Endothelial cell of umbilical vein (primary cell): ENCODE results near the gene CACNB4. TPM values are rescaled to one million over a fixed set of nuclear protein-coding genes. Genes with fewer than 3 reads are reported as not detected.

Experiments used
- BruUV-seq: library from RNA; stranded (reverse); fragments of 400-500 nt; replicated peaks from 2 replicates; lab custom pipeline; 2021; lab: Mats Ljungman, UMichigan
- CTCF ChIA-PET: fragments of 300-600, 350-600 bp; sonication (Branson Sonifier 250); formaldehyde crosslinking; loops from one replicate; lab custom pipeline; 2021; ENCODE audit warnings: antibody characterized with exemption, inconsistent platforms; lab: Charles Lee
- POLR2A ChIA-PET: fragments of 300-600, 350-600 bp; sonication (Branson Sonifier 250); formaldehyde crosslinking; loops from one replicate; lab custom pipeline; 2021; ENCODE audit warnings: antibody characterized with exemption, inconsistent platforms; lab: Charles Lee
- DNase-seq: peaks from one replicate; pipeline ENCODE4 v3.0.0-alpha.2; 2011; ENCODE audit warnings: low read depth, low spot score
- FAIRE-seq: peaks from 2 replicates; lab custom pipeline; 2011; peaks lifted over from hg19 to GRCh38; lab: Jason Lieb, UNC
- H2AFZ ChIP-seq: 2 replicates; pipeline ENCODE4 v1.6.0; 2012; ENCODE audit warnings: low read depth, low read length, control low read depth, inconsistent platforms
- H3K27ac ChIP-seq: 2 replicates; pipeline ENCODE4 v1.5.1; 2011; ENCODE audit warnings: low read depth, mild to moderate bottlenecking, control low read depth, low read length, moderate library complexity; ENCODE audit not compliant: insufficient read depth
- H3K27me3 ChIP-seq, 2 experiments: 2 replicates each; pipeline versions ENCODE4 v1.6.0 to v1.6.1; 2011; ENCODE audit warnings: low read length in 2 of 2, mixed read lengths in 1 of 2; ENCODE audit not compliant: control insufficient read depth in 2 of 2, insufficient read depth in 2 of 2
- H3K36me3 ChIP-seq, 2 experiments: 2 replicates in 1 of 2; 3 replicates in 1 of 2; pipeline ENCODE4 v1.5.1; 2011; ENCODE audit warnings: low read length in 2 of 2, mild to moderate bottlenecking in 1 of 2, moderate library complexity in 1 of 2; ENCODE audit not compliant: control insufficient read depth in 2 of 2, insufficient read depth in 2 of 2; ENCODE audit errors: extremely low read depth in 1 of 2
- H3K4me1 ChIP-seq: 3 replicates; pipeline ENCODE4 v1.5.1; 2011; ENCODE audit warnings: mild to moderate bottlenecking, low read length; ENCODE audit not compliant: control insufficient read depth, insufficient read depth; ENCODE audit errors: extremely low read depth
- H3K4me2 ChIP-seq: 2 replicates; pipeline ENCODE4 v1.6.1; 2011; ENCODE audit warnings: low read length, control low read depth, mixed read lengths; ENCODE audit not compliant: insufficient read depth
- H3K4me3 ChIP-seq, 3 experiments: fragments of 200-600 bp in 1 of 3; sonication (generic), shearing (Covaris generic) in 1 of 3; replicated peaks in 1 of 3; 2 replicates each; pipeline ENCODE4 v1.5.1; 2011 to 2016; ENCODE audit warnings: control low read depth in 3 of 3, low read length in 3 of 3, mild to moderate bottlenecking in 2 of 3, inconsistent platforms in 1 of 3, low read depth in 1 of 3, moderate library complexity in 1 of 3; ENCODE audit not compliant: insufficient read depth in 1 of 3
- H3K79me2 ChIP-seq: 2 replicates; pipeline ENCODE4 v1.6.0; 2012; ENCODE audit warnings: low read length, inconsistent platforms; ENCODE audit not compliant: control insufficient read depth, insufficient read depth
- H3K9ac ChIP-seq: replicated peaks from 2 replicates; pipeline ENCODE3; 2011; ENCODE audit warnings: low read length, control low read depth; ENCODE audit not compliant: insufficient read depth; ENCODE audit errors: extremely low read depth
- H3K9me1 ChIP-seq: replicated peaks from 3 replicates; pipeline ENCODE4 v1.6.0; 2011; ENCODE audit warnings: mild to moderate bottlenecking, low read length; ENCODE audit not compliant: control insufficient read depth, insufficient read depth; ENCODE audit errors: extremely low read depth
- H3K9me3 ChIP-seq: replicated peaks from 2 replicates; pipeline ENCODE4 v1.5.1; 2012; ENCODE audit warnings: low read length, inconsistent platforms; ENCODE audit not compliant: control insufficient read depth, insufficient read depth
- H4K20me1 ChIP-seq: replicated peaks from 2 replicates; pipeline ENCODE3; 2011; ENCODE audit warnings: mild to moderate bottlenecking, low read length; ENCODE audit not compliant: control insufficient read depth, insufficient read depth; ENCODE audit errors: extremely low read depth
- EZH2 ChIP-seq: IDR thresholded peaks from 2 replicates; pipeline ENCODE4 v1.6.1; 2012; ENCODE audit warnings: borderline replicate concordance, low read depth, mild to moderate bottlenecking, moderate library complexity, low read length, inconsistent platforms; ENCODE audit not compliant: severe bottlenecking
- FOS ChIP-seq: IDR thresholded peaks from 2 replicates; pipeline ENCODE4 v1.6.1; 2011; ENCODE audit warnings: mild to moderate bottlenecking, low read length, moderate library complexity, borderline replicate concordance; ENCODE audit not compliant: insufficient read depth
- GATA2 ChIP-seq: IDR thresholded peaks from 2 replicates; pipeline ENCODE4 v1.7.0; 2011; ENCODE audit warnings: low read depth, mild to moderate bottlenecking, moderate library complexity, mixed read lengths, low read length; ENCODE audit not compliant: insufficient read length, insufficient read depth
- JUN ChIP-seq: IDR thresholded peaks from 2 replicates; pipeline ENCODE4 v1.6.1; 2011; ENCODE audit warnings: borderline replicate concordance, low read depth; ENCODE audit not compliant: insufficient read length, insufficient read depth
- MYC ChIP-seq: IDR thresholded peaks from one replicate; pipeline ENCODE4 v1.6.1; 2011; ENCODE audit warnings: mild to moderate bottlenecking, low read depth, low read length
- POLR2A ChIP-seq: IDR thresholded peaks from 2 replicates; pipeline ENCODE4 v1.6.1; 2012; ENCODE audit warnings: low read depth, mild to moderate bottlenecking, control low read depth, low read length
- POLR2AphosphoS5 ChIP-seq: IDR thresholded peaks from 2 replicates; pipeline ENCODE4 v1.6.1; 2012; ENCODE audit warnings: low read depth, mild to moderate bottlenecking, control low read depth, low read length, moderate library complexity; ENCODE audit not compliant: insufficient read depth
- dilution Hi-C: fragments of 300-500 bp; cut with MboI; formaldehyde crosslinking; loops from one replicate; pipeline ENCODE4 v1.15.0; 2019; ENCODE audit warnings: low sequenced_read_pairs; ENCODE audit not compliant: extremely low pct_ligation_motif_present
- intact Hi-C: fragments of 100-400 bp; cut with micrococcal nuclease; formaldehyde crosslinking; loops from one replicate; pipeline ENCODE4 v1.10.0; 2022
- polyA plus RNA-seq, 4 experiments: library from polyadenylated mRNA; depleted of rRNA in 3 of 4; stranded (reverse) in 3 of 4; unstranded in 1 of 4; fragments of >200 nt; gene quantifications; 2 replicates each; pipeline versions ENCODE4 v1.2.1 to v1.2.3, GENCODE V29; 2011 to 2012; ENCODE audit warnings: missing spikeins in 1 of 4
- total RNA-seq: library from RNA; stranded (reverse); gene quantifications from 2 replicates; pipeline ENCODE4 v1.2.3, GENCODE V29; 2021
- TF ChIP-seq, protein P1 (sequence below): IDR thresholded peaks from 2 replicates; pipeline ENCODE4 v1.6.1; 2011; ENCODE audit not compliant: insufficient read depth, insufficient read length
- TF ChIP-seq, protein P2 (sequence below), 2 donors: IDR thresholded peaks; 1 replicate in 1 of 2; 2 replicates in 1 of 2; pipeline ENCODE4 v1.5.1; 2011; ENCODE audit warnings: low read length in 2 of 2, mild to moderate bottlenecking in 2 of 2, moderate library complexity in 2 of 2, control low read depth in 1 of 2, inconsistent platforms in 1 of 2, low read depth in 1 of 2; ENCODE audit not compliant: insufficient read depth in 1 of 2; ENCODE audit errors: extremely low read depth in 1 of 2

Gene CACNB4
- total and polyA plus RNA-seq, 2 donors (not counting 3 experiments of a cell fraction or from before 2014, with no cell fraction given) = 0.23 to 0.58 TPM

- H3K79me2 ChIP-seq = no peaks in the 10 kb centered on the region
- FAIRE-seq (peak; percentile 76), DNase-seq (peak; percentile 70)
- H3K9me1 ChIP-seq = no peaks in the 10 kb centered on the region
- no peaks in the 10 kb centered on the region for H3K36me3 ChIP-seq
- peak overlapping the region; percentile 96 for H2AFZ ChIP-seq
- H3K27me3 ChIP-seq = no peaks in the 10 kb centered on the region
- no peaks in the 10 kb centered on the region for H4K20me1 ChIP-seq
- no TSS peak for BruUV-seq
- intact Hi-C loops = no loop called here
- CTCF ChIA-PET = interaction anchor here (0.7 to 1.7 kb wide), 9 partner anchors 11 to 134 kb away, joined by 3 to 4 read pairs (median 4); partner anchors contain the start of gene ARL5A
- POLR2A ChIA-PET = no interaction called here
- H3K27ac ChIP-seq = no peak overlapping the region
- H3K4me2 ChIP-seq = peak overlapping the region; percentile 96
- peaks cover 12% of the 10 kb centered on the region for H3K4me1 ChIP-seq
- H3K9me3 ChIP-seq = no peaks in the 10 kb centered on the region
- H3K4me3 ChIP-seq = peak overlapping the region; percentile 23 to 68 (median 38)
- dilution Hi-C loops = no loop called here
- H3K9ac ChIP-seq = peak overlapping the region; percentile 24
- TF ChIP-seq MYC (no peak), GATA2 (no peak), POLR2AphosphoS5 (no peak), EZH2 (no peak), POLR2A (no peak), FOS (no peak), JUN (no peak)
- TF ChIP-seq, protein P1, sequence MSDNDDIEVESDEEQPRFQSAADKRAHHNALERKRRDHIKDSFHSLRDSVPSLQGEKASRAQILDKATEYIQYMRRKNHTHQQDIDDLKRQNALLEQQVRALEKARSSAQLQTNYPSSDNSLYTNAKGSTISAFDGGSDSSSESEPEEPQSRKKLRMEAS = no peak
- TF ChIP-seq, protein P2, sequence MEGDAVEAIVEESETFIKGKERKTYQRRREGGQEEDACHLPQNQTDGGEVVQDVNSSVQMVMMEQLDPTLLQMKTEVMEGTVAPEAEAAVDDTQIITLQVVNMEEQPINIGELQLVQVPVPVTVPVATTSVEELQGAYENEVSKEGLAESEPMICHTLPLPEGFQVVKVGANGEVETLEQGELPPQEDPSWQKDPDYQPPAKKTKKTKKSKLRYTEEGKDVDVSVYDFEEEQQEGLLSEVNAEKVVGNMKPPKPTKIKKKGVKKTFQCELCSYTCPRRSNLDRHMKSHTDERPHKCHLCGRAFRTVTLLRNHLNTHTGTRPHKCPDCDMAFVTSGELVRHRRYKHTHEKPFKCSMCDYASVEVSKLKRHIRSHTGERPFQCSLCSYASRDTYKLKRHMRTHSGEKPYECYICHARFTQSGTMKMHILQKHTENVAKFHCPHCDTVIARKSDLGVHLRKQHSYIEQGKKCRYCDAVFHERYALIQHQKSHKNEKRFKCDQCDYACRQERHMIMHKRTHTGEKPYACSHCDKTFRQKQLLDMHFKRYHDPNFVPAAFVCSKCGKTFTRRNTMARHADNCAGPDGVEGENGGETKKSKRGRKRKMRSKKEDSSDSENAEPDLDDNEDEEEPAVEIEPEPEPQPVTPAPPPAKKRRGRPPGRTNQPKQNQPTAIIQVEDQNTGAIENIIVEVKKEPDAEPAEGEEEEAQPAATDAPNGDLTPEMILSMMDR (IDR thresholded peaks at IDR 0.05; ENCODE audit: extremely low read depth in 1 of 2, insufficient read depth in 1 of 2, low read depth in 1 of 2, low read length in 2 of 2) = no peak
Measured at GRCh38 chr2:151891566-151892194, 207.2 kb downstream of the CACNB4 start.
